K562 (cell line): ENCODE results near the gene PGPEP1. TPM values are rescaled to one million over a fixed set of nuclear protein-coding genes. Genes with fewer than 3 reads are reported as not detected.
"Not testable (repeated sequence)": the region's sequence is repeated elsewhere in the genome, so short reads cannot be mapped to it uniquely, and the experiment has no call there.

Experiments
- ATAC-seq: fragments of 200-7000 bp; cut with Tn5 transposase; 3 replicates; pipeline ENCODE4 v1.9.1; 2020; ENCODE audit warnings: moderate library complexity
- BruUV-seq: library from RNA; stranded (reverse); fragments of 400-500 nt; replicated peaks from 2 replicates; lab custom pipeline; 2021; lab: Mats Ljungman, UMichigan
- CTCF ChIA-PET: fragments of 300-600 bp; formaldehyde crosslinking; extraction: SDS; loops from one replicate; lab custom pipeline; 2021; ENCODE audit warnings: low intra/inter-chr PET ratio; lab: Yijun Ruan, JAX
- POLR2A ChIA-PET: fragments of 300-600, 350-650 bp; sonication (Branson Sonifier 250); formaldehyde crosslinking; extraction: SDS; loops from one replicate; lab custom pipeline; 2021; ENCODE audit warnings: antibody characterized with exemption, inconsistent platforms; lab: Yijun Ruan, JAX
- DNase-seq, 4 experiments: peaks; one replicate each; pipeline versions ENCODE4 v3.0.0 to v3.0.0-alpha.2; 2011 to 2018; ENCODE audit warnings: low spot score in 3 of 4, mixed read lengths in 3 of 4; ENCODE audit errors: extremely low read depth in 1 of 4
- FAIRE-seq: peaks from 2 replicates; lab custom pipeline; 2011; peaks lifted over from hg19 to GRCh38; lab: Jason Lieb, UNC
- H2AFZ ChIP-seq: 2 replicates; pipeline ENCODE4 v1.6.0; 2011; ENCODE audit warnings: low read depth, low read length, control low read depth, inconsistent platforms
- H3K27ac ChIP-seq: fragments of 200-600 bp; 3 replicates; pipeline ENCODE4 v1.8.0; 2011; ENCODE audit warnings: low read depth, mild to moderate bottlenecking, control low read depth, inconsistent platforms, low read length, moderate library complexity, mixed read lengths; ENCODE audit errors: extremely low read depth
- H3K27me3 ChIP-seq, 2 experiments: fragments of 300-600 bp in 1 of 2; 2 replicates in 1 of 2; 3 replicates in 1 of 2; pipeline versions ENCODE4 v1.6.0 to v1.8.0; 2011; ENCODE audit warnings: inconsistent platforms in 2 of 2, low read length in 2 of 2, mild to moderate bottlenecking in 1 of 2, mixed read lengths in 1 of 2, moderate library complexity in 1 of 2; ENCODE audit not compliant: control insufficient read depth in 2 of 2, insufficient read depth in 2 of 2
- H3K36me3 ChIP-seq: fragments of 300-600 bp; 3 replicates; pipeline ENCODE4 v1.8.0; 2011; ENCODE audit warnings: mild to moderate bottlenecking, low read length, inconsistent platforms; ENCODE audit not compliant: control insufficient read depth, insufficient read depth
- H3K4me1 ChIP-seq, 2 experiments: fragments of 200-600 bp in 1 of 2; replicated peaks in 1 of 2; 2 replicates in 1 of 2; 3 replicates in 1 of 2; pipeline versions ENCODE4 v1.5.1 to v1.8.0; 2011; ENCODE audit warnings: inconsistent platforms in 2 of 2, low read length in 2 of 2, mild to moderate bottlenecking in 1 of 2, mixed read lengths in 1 of 2, moderate library complexity in 1 of 2; ENCODE audit not compliant: control insufficient read depth in 2 of 2, insufficient read depth in 2 of 2
- H3K4me2 ChIP-seq: 2 replicates; pipeline ENCODE4 v1.6.1; 2011; ENCODE audit warnings: low read length, control low read depth, inconsistent platforms, mixed read lengths; ENCODE audit not compliant: insufficient read depth
- H3K4me3 ChIP-seq: fragments of 200-600 bp; sonication (generic), shearing (Covaris generic); 2 replicates; pipeline ENCODE4 v1.5.1; 2016; ENCODE audit warnings: control low read depth, inconsistent platforms
- H3K79me2 ChIP-seq: fragments of 200-600 bp; 3 replicates; pipeline ENCODE4 v1.8.0; 2011; ENCODE audit warnings: low read length, inconsistent platforms; ENCODE audit not compliant: control insufficient read depth, insufficient read depth
- H3K9ac ChIP-seq, 2 experiments: 2 replicates each; pipeline versions ENCODE4 v1.6.0 to v1.6.1; 2011; ENCODE audit warnings: low read depth in 2 of 2, low read length in 2 of 2, control low read depth in 1 of 2, inconsistent platforms in 1 of 2, mild to moderate bottlenecking in 1 of 2, mixed read lengths in 1 of 2; ENCODE audit not compliant: insufficient read depth in 1 of 2
- H3K9me1 ChIP-seq: one replicate; pipeline ENCODE4 v1.6.0; 2011; ENCODE audit warnings: inconsistent platforms, mild to moderate bottlenecking, low read length, moderate library complexity; ENCODE audit not compliant: control insufficient read depth, insufficient read depth
- H3K9me3 ChIP-seq: replicated peaks from 2 replicates; pipeline ENCODE4 v1.5.1; 2011; ENCODE audit warnings: low read depth, low read length, inconsistent platforms; ENCODE audit not compliant: control insufficient read depth, insufficient read depth
- H4K20me1 ChIP-seq: replicated peaks from 2 replicates; pipeline ENCODE4 v1.6.1; 2011; ENCODE audit warnings: low read length, inconsistent platforms, mixed read lengths; ENCODE audit not compliant: control insufficient read depth, insufficient read depth
- CEBPB ChIP-seq: fragments of 450-650 bp; IDR thresholded peaks from 2 replicates; pipeline ENCODE4 v1.6.1; 2016; ENCODE audit warnings: missing genetic modification characterization, missing compliant biosample characterization
- CEBPG ChIP-seq, 3 experiments: fragments of 200-800 bp in 1 of 3; sonication (Bioruptor generic) in 1 of 3; sonication (generic) in 1 of 3; formaldehyde crosslinking in 1 of 3; IDR thresholded peaks in 2 of 3; conservative IDR thresholded peaks in 1 of 3; 2 replicates each; pipeline versions ENCODE4 v1.6.1 to v1.8.0; 2016 to 2022; ENCODE audit warnings: missing compliant biosample characterization in 2 of 3, missing genetic modification characterization in 2 of 3, mild to moderate bottlenecking in 1 of 3, missing genetic modification reagents in 1 of 3
- SPI1 ChIP-seq: IDR thresholded peaks from 2 replicates; pipeline ENCODE4 v1.6.1; 2011; ENCODE audit warnings: low read depth, low read length, control low read depth, borderline replicate concordance
- ZFX ChIP-seq: sonication (generic); formaldehyde crosslinking; IDR thresholded peaks from 2 replicates; pipeline ENCODE4 v1.8.0; 2022; ENCODE audit warnings: mild to moderate bottlenecking, missing genetic modification reagents, moderate library complexity
- WGBS: fragments of 100-300 bp; shearing (Covaris generic); methylation state at CpG from one replicate; pipeline ENCODE4 v1.1.6; 2016; ENCODE audit warnings: low coverage, mixed read lengths; ENCODE audit not compliant: insufficient coverage; ENCODE audit errors: missing lambda C conversion rate; 5-methylcytosine and 5-hydroxymethylcytosine counted together
- in situ Hi-C: fragments of 300-500 bp; cut with MboI; formaldehyde crosslinking; loops from 4 replicates; pipeline ENCODE4 v1.15.0; 2018; ENCODE audit warnings: inconsistent platforms, mixed read lengths
- intact Hi-C: fragments of 100-400 bp; cut with micrococcal nuclease; formaldehyde crosslinking; loops from 2 replicates; pipeline ENCODE4 v1.14.2; 2022
- polyA plus RNA-seq, 8 experiments: library from polyadenylated mRNA; depleted of rRNA in 4 of 8; stranded (reverse) in 5 of 8; unstranded in 3 of 8; fragments of >200 nt; fragmentation: Nextera tagmentation in 2 of 8; fragmentation: Illumina TruSeq in 1 of 8; extraction: Ambion mirVana in 2 of 8; extraction: Trizol in 1 of 8; gene quantifications; 2 replicates each; pipeline versions ENCODE4 v1.2.1 to v1.2.3, GENCODE V29; 2011 to 2014; ENCODE audit warnings: inconsistent platforms in 1 of 8, missing spikeins in 1 of 8
- total RNA-seq, 7 experiments: library from RNA; depleted of rRNA in 6 of 7; stranded (reverse); fragments of >200 nt in 6 of 7; fragmentation: Illumina TruSeq in 2 of 7; extraction: Trizol in 2 of 7; gene quantifications; 2 replicates each; pipeline versions ENCODE4 v1.2.1 to v1.2.3, GENCODE V29; 2011 to 2021; ENCODE audit warnings: low replicate concordance in 1 of 7

PGPEP1 gene
- total and polyA plus RNA-seq, 9 of the 15 experiments (the other 6 are each of a cell fraction or from before 2014, with no cell fraction given) = 10.0 to 69.6 (median 33.5) TPM

- H3K4me2 ChIP-seq, intact Hi-C loops, H3K9ac ChIP-seq, H3K79me2 ChIP-seq, H3K27me3 ChIP-seq, H3K9me3 ChIP-seq, ATAC-seq, FAIRE-seq, H3K4me3 ChIP-seq, H3K9me1 ChIP-seq, H4K20me1 ChIP-seq, H3K36me3 ChIP-seq, BruUV-seq, DNase-seq: not testable (repeated sequence)
- POLR2A ChIA-PET = interaction anchor here (0.7 to 4.1 kb wide), 4 partner anchors 11 to 941 kb away, joined by 4 to 80 read pairs (median 10); partner anchors contain the start of genes GDF15 and JUND
- WGBS = 51% methylated on average over 18 of the region's 18 CpGs
- in situ Hi-C loops = loop anchor here (5.0 kb wide), 1 partner anchor 190 kb away; no protein-coding TSS in a partner anchor
- peak; percentile 49 for TF ChIP-seq ZFX (CRISPR knock-in tag)
- 0 out of 2 replicates have a peak, but pooled peaks have one; percentile 46 for TF ChIP-seq SPI1
- peak overlapping the region; percentile 47 for H2AFZ ChIP-seq
- peak overlapping the region; percentile 52; the same call in 1 of the 3 replicates for H3K27ac ChIP-seq
- CTCF ChIA-PET = interaction anchor here (0.5 to 1.0 kb wide), 2 partner anchors 15 to 31 kb away, joined by 3 read pairs; no protein-coding TSS in a partner anchor
- H3K4me1 ChIP-seq = peaks cover 4 to 13% of the 10 kb centered on the region in 2 experiments
Observed at GRCh38 chr19:18402455-18403248, 62.3 kb downstream of the PGPEP1 start.

GRCh38 chr19:18405754-18406153, 65.4 kb downstream of the PGPEP1 start:
- CTCF ChIA-PET, ATAC-seq, H4K20me1 ChIP-seq, H3K27me3 ChIP-seq, H3K79me2 ChIP-seq, DNase-seq, BruUV-seq, H3K9me3 ChIP-seq, H3K4me2 ChIP-seq, H3K27ac ChIP-seq, H3K9me1 ChIP-seq, FAIRE-seq, H2AFZ ChIP-seq, H3K36me3 ChIP-seq, H3K9ac ChIP-seq, intact Hi-C loops, H3K4me3 ChIP-seq: not testable (repeated sequence)
- POLR2A ChIA-PET = interaction anchor here (1.8 kb wide), 1 partner anchor 18 kb away, joined by 7 read pairs; no protein-coding TSS in a partner anchor
- peaks cover 3 to 26% of the 10 kb centered on the region in 2 experiments for H3K4me1 ChIP-seq
- TF ChIP-seq CEBPG (CRISPR knock-in tag; IDR thresholded peaks at IDR 0.05) (peak; percentile 26; the same call in 1 of the 2 replicates), CEBPG (tag; conservative IDR thresholded peaks at IDR 0.05 in 1 of 2, IDR thresholded peaks at IDR 0.05 in 1 of 2) (0 out of 4 replicates have a peak, but pooled peaks of 1 of the 2 experiments have one; percentile 16), CEBPB (peak; percentile 86)
- 65% methylated on average over 9 of the region's 11 CpGs for WGBS
- in situ Hi-C loops = loop anchor here (5.0 kb wide), 2 partner anchors 63 to 133 kb away; partner anchors contain the start of genes IQCN and PGPEP1
